ENCODE measurements around the gene ZDHHC24. TPM values are rescaled to one million over a fixed set of nuclear protein-coding genes. Genes with fewer than 3 reads are reported as not detected.

The ZDHHC24 gene
- polyA plus RNA-seq, 1 donor from 2014 or later: 15.9 TPM

GRCh38 chr11:66557733-66558326, 12.0 kb upstream of the ZDHHC24 start:
- no peaks in the 10 kb centered on the region for H4K20me1 ChIP-seq (ENCODE audit: insufficient read depth)
- no peaks in the 10 kb centered on the region for H3K9me3 ChIP-seq (ENCODE audit: low read length)
- no peak overlapping the region for H2AFZ ChIP-seq (ENCODE audit: low read depth, low read length)
- TF ChIP-seq RAD21 (conservative IDR thresholded peaks at IDR 0.05) (no peak), CTCF (IDR thresholded peaks at IDR 0.05; ENCODE audit: poor library complexity, severe bottlenecking) (no peak), TAF1 (IDR thresholded peaks at IDR 0.05; ENCODE audit: low read depth) (no peak), REST (IDR thresholded peaks at IDR 0.05; ENCODE audit: borderline replicate concordance) (no peak), POLR2AphosphoS5 (IDR thresholded peaks at IDR 0.05) (no peak), EZH2 (IDR thresholded peaks at IDR 0.05; ENCODE audit: borderline replicate concordance, insufficient read depth, low read length, poor library complexity, severe bottlenecking) (no peak), MXI1 (conservative IDR thresholded peaks at IDR 0.05; ENCODE audit: poor library complexity, severe bottlenecking) (no peak), EP300 (conservative IDR thresholded peaks at IDR 0.05; ENCODE audit: poor library complexity, severe bottlenecking) (no peak), SMC3 (conservative IDR thresholded peaks at IDR 0.05; ENCODE audit: poor library complexity) (no peak)
- H3K36me3 ChIP-seq (ENCODE audit: insufficient read depth, low read length): no peaks in the 10 kb centered on the region
- no peaks in the 10 kb centered on the region for H3K9me2 ChIP-seq (ENCODE audit: insufficient read depth, low read length)
- no peak overlapping the region for H3K27ac ChIP-seq (ENCODE audit: low read length)
- H3K27me3 ChIP-seq (ENCODE audit: insufficient read depth, low read depth, low read length): no peaks in the 10 kb centered on the region
- H3K4me2 ChIP-seq (ENCODE audit: low read length): no peak overlapping the region
- no peaks in the 10 kb centered on the region for H3K79me2 ChIP-seq (replicated peaks; ENCODE audit: insufficient read depth, low read length)
- H3K4me3 ChIP-seq (ENCODE audit: low read length): no peak overlapping the region
- no peak overlapping the region for H3K9ac ChIP-seq (ENCODE audit: low read length)
- no peaks in the 10 kb centered on the region for H3F3A ChIP-seq (ENCODE audit: insufficient read depth, low read length, poor library complexity, severe bottlenecking)

GRCh38 chr11:66556086-66556485, 10.2 kb upstream of the ZDHHC24 start:
- Histone ChIP-seq H2AFZ (ENCODE audit: low read depth, low read length) (no peak overlapping the region), H3K36me3 (ENCODE audit: insufficient read depth, low read length) (no peaks in the 10 kb centered on the region), H3K4me2 (ENCODE audit: low read length) (no peak overlapping the region), H3K79me2 (replicated peaks; ENCODE audit: insufficient read depth, low read length) (no peaks in the 10 kb centered on the region), H3F3A (ENCODE audit: insufficient read depth, low read length, poor library complexity, severe bottlenecking) (no peaks in the 10 kb centered on the region), H3K27me3 (ENCODE audit: insufficient read depth, low read depth, low read length) (no peaks in the 10 kb centered on the region), H3K9ac (ENCODE audit: low read length) (no peak overlapping the region), H3K4me3 (ENCODE audit: low read length) (no peak overlapping the region), H3K27ac (ENCODE audit: low read length) (no peak overlapping the region), H4K20me1 (ENCODE audit: insufficient read depth) (no peaks in the 10 kb centered on the region), H3K9me2 (ENCODE audit: insufficient read depth, low read length) (no peaks in the 10 kb centered on the region), H3K9me3 (ENCODE audit: low read length) (no peaks in the 10 kb centered on the region)
- no peak for TF ChIP-seq REST (IDR thresholded peaks at IDR 0.05; ENCODE audit: borderline replicate concordance)
- TF ChIP-seq RAD21 (conservative IDR thresholded peaks at IDR 0.05): no peak
- TF ChIP-seq EP300 (conservative IDR thresholded peaks at IDR 0.05; ENCODE audit: poor library complexity, severe bottlenecking): no peak
- TF ChIP-seq MXI1 (conservative IDR thresholded peaks at IDR 0.05; ENCODE audit: poor library complexity, severe bottlenecking): no peak
